BE2C (cell line): ENCODE results near the gene ADAMTS13.
A peak's percentile ranks its signal among the peaks of the same experiment; 100 is the strongest.

Experiments
- DNase-seq: peaks from one replicate; pipeline ENCODE4 v3.0.0-alpha.2; 2020
- H3K27me3 ChIP-seq: fragments of 250-450 bp; sonication (Bioruptor Pico); 2 replicates; pipeline ENCODE4 v1.5.1; 2020; ENCODE audit warnings: mild to moderate bottlenecking
- H3K36me3 ChIP-seq: fragments of 250-450 bp; sonication (Bioruptor Pico); 2 replicates; pipeline ENCODE4 v1.5.1; 2020; ENCODE audit warnings: mild to moderate bottlenecking
- H3K4me1 ChIP-seq: fragments of 250-450 bp; sonication (Bioruptor Pico); 2 replicates; pipeline ENCODE4 v1.5.1; 2020
- H3K4me3 ChIP-seq: 2 replicates; pipeline ENCODE4 v1.5.1; 2011; ENCODE audit warnings: low read depth, low read length
- H3K9me3 ChIP-seq: fragments of 250-450 bp; sonication (Bioruptor Pico); 2 replicates; pipeline ENCODE4 v1.5.1; 2020
- CTCF ChIP-seq: IDR thresholded peaks from 2 replicates; pipeline ENCODE4 v1.5.1; 2012; ENCODE audit warnings: mild to moderate bottlenecking, low read depth, low read length

Gene ADAMTS13

GRCh38 chr9:133499132-133499891, 77.1 kb downstream of the ADAMTS13 start:
- Histone ChIP-seq H3K27me3 (no peaks in the 10 kb centered on the region), H3K9me3 (peaks cover 4% of the 10 kb centered on the region), H3K36me3 (no peaks in the 10 kb centered on the region), H3K4me3 (no peak overlapping the region), H3K4me1 (no peaks in the 10 kb centered on the region)
- 0 out of 2 replicates have a peak, but pooled peaks have one; percentile 10 for TF ChIP-seq CTCF
- DNase-seq: no peak

DNA sequence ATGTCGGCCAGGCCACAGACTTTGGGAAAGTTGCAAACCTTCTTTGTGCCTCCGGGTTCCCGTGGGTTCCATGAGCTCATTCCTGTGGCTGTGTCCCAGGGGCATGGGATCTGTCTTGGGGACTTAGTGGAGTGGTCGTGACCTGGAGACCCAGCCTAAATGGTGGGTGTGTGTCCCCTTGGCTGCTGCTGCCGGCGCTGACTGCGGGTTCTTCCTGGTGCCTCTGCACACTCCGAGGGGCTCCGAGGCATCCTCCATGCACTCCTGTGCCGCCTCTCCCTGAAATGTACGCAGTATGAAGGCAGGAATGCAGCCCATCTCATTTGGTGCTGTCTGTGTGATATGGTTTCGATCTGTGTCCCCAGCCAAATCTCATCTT, 77.7 kb downstream of the ADAMTS13 start:
- DNase-seq: no peak
- Histone ChIP-seq H3K4me3 (no peak overlapping the region), H3K4me1 (no peaks in the 10 kb centered on the region), H3K27me3 (no peaks in the 10 kb centered on the region), H3K9me3 (peaks cover 4% of the 10 kb centered on the region), H3K36me3 (no peaks in the 10 kb centered on the region)
- TF ChIP-seq CTCF: no peak

GRCh38 chr9:133502112-133502511, 79.9 kb downstream of the ADAMTS13 start:
- TF ChIP-seq CTCF: no peak
- Histone ChIP-seq H3K27me3 (no peaks in the 10 kb centered on the region), H3K4me3 (no peak overlapping the region), H3K9me3 (peaks cover 4% of the 10 kb centered on the region), H3K36me3 (no peaks in the 10 kb centered on the region), H3K4me1 (no peaks in the 10 kb centered on the region; the same call in 1 of the 2 replicates)
- DNase-seq: no peak

- H3K4me3 ChIP-seq: no peak overlapping the region
- no peaks in the 10 kb centered on the region for H3K36me3 ChIP-seq
- DNase-seq: no peak
- H3K4me1 ChIP-seq: peaks cover 12% of the 10 kb centered on the region
- TF ChIP-seq CTCF: no peak
- peaks cover 4% of the 10 kb centered on the region for H3K9me3 ChIP-seq
- no peaks in the 10 kb centered on the region for H3K27me3 ChIP-seq
Measured at GRCh38 chr9:133505186-133505830, 83.1 kb downstream of the ADAMTS13 start.

DNA sequence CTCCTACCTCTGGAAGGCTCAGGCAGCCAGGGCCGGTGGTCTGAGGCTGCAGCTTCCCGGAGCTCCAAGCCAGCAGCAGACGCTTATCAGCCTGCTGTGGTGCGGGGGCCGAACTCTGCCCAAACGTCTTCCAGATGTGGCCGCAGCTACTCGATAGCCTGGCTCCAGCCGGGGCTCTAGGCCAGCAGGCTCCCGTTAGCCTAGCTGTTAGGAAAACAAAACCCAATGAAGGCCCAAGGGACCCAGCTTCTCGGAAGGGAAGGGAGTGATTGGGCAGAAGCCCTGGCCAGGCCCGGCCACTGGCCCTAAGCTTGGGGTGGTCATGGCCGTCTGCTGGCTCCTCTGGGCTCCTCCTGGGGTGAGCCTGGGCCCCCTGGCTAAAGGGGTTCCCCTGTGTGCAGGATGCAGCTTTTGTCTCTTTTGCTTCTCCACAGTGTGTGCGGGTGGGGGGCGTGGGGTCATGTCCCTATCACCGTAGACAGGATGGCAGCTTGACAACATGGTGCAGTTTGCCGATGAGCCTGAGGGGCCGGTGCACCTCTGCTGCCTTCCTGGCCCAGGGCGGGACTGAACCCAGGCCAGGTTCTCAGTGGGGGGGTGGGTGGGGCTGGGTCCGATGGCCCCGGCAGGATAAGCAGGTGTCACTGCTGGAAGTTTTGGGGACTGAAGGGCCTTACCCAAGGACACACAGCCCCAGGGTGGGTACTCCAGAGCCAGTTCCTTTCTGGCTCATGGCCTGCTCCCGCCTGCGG, 83.9 kb downstream of the ADAMTS13 start:
- DNase-seq: no peak

More for the DNA sequence above, 83.9 kb downstream of the ADAMTS13 start:
- no peak overlapping the region for H3K4me3 ChIP-seq
- TF ChIP-seq CTCF: no peak
- H3K36me3 ChIP-seq: no peaks in the 10 kb centered on the region
- no peaks in the 10 kb centered on the region for H3K27me3 ChIP-seq
- H3K4me1 ChIP-seq: peaks cover 12% of the 10 kb centered on the region
- peaks cover 4% of the 10 kb centered on the region for H3K9me3 ChIP-seq
